Measurements from ENCODE around the gene GNAT2. TPM values are rescaled to one million over a fixed set of nuclear protein-coding genes. Genes with fewer than 3 reads are reported as not detected.
A peak's percentile ranks its signal among the peaks of the same experiment; 100 is the strongest.

Gene GNAT2
- total RNA-seq, 1 donor from 2014 or later, result not detected

GRCh38 chr1:109641078-109641740, 21.8 kb upstream of the GNAT2 start:
- peaks cover 3% of the 10 kb centered on the region for H3K9me3 Mint-ChIP-seq (ENCODE audit: low read depth)
- no peak overlapping the region for H3K27ac Mint-ChIP-seq (ENCODE audit: unreplicated experiment)
- TF ChIP-seq CTCF (IDR thresholded peaks at IDR 0.05), result no peak
- H3K4me3 Mint-ChIP-seq (ENCODE audit: unreplicated experiment), result no peak overlapping the region
- H3K36me3 Mint-ChIP-seq (ENCODE audit: low read depth), result no peaks in the 10 kb centered on the region
- DNase-seq (ENCODE audit: low spot score), result no peak
- H3K27me3 Mint-ChIP-seq (ENCODE audit: low read depth), result no peaks in the 10 kb centered on the region
- peaks cover 18% of the 10 kb centered on the region for H3K4me1 Mint-ChIP-seq (ENCODE audit: low read depth)

GRCh38 chr1:109640285-109640865, 21.0 kb upstream of the GNAT2 start:
- DNase-seq (ENCODE audit: low spot score), result peak; percentile 90
- H3K27ac Mint-ChIP-seq (ENCODE audit: unreplicated experiment), result no peak overlapping the region
- no peaks in the 10 kb centered on the region for H3K27me3 Mint-ChIP-seq (ENCODE audit: low read depth)
- peak; percentile 90 for TF ChIP-seq CTCF (IDR thresholded peaks at IDR 0.05)
- no peaks in the 10 kb centered on the region for H3K9me3 Mint-ChIP-seq (ENCODE audit: low read depth)
- peaks cover 22% of the 10 kb centered on the region for H3K4me1 Mint-ChIP-seq (ENCODE audit: low read depth)
- H3K36me3 Mint-ChIP-seq (ENCODE audit: low read depth), result no peaks in the 10 kb centered on the region
- H3K4me3 Mint-ChIP-seq (ENCODE audit: unreplicated experiment), result no peak overlapping the region

GRCh38 chr1:109639841-109640184, 20.4 kb upstream of the GNAT2 start:
- no peak overlapping the region for H3K4me3 Mint-ChIP-seq (ENCODE audit: unreplicated experiment)
- no peak for TF ChIP-seq CTCF (IDR thresholded peaks at IDR 0.05)
- H3K36me3 Mint-ChIP-seq (ENCODE audit: low read depth), result no peaks in the 10 kb centered on the region
- peaks cover 18% of the 10 kb centered on the region for H3K4me1 Mint-ChIP-seq (ENCODE audit: low read depth)
- H3K27me3 Mint-ChIP-seq (ENCODE audit: low read depth), result no peaks in the 10 kb centered on the region
- H3K27ac Mint-ChIP-seq (ENCODE audit: unreplicated experiment), result no peak overlapping the region
- no peaks in the 10 kb centered on the region for H3K9me3 Mint-ChIP-seq (ENCODE audit: low read depth)
- DNase-seq (ENCODE audit: low spot score), result peak; percentile 57

GRCh38 chr1:109639063-109639840, 19.8 kb upstream of the GNAT2 start:
- H3K27me3 Mint-ChIP-seq (ENCODE audit: low read depth), result no peaks in the 10 kb centered on the region
- H3K36me3 Mint-ChIP-seq (ENCODE audit: low read depth), result no peaks in the 10 kb centered on the region
- no peak overlapping the region for H3K27ac Mint-ChIP-seq (ENCODE audit: unreplicated experiment)

More at GRCh38 chr1:109639063-109639840, 19.8 kb upstream of the GNAT2 start:
- Mint-ChIP-seq H3K4me1 (ENCODE audit: low read depth) (peaks cover 12% of the 10 kb centered on the region), H3K9me3 (ENCODE audit: low read depth) (no peaks in the 10 kb centered on the region), H3K4me3 (ENCODE audit: unreplicated experiment) (no peak overlapping the region)
- DNase-seq (ENCODE audit: low spot score), result peak; percentile 60
- TF ChIP-seq CTCF (IDR thresholded peaks at IDR 0.05), result no peak

All from chondrocyte (in vitro differentiated cells).